Measurements from ENCODE around the gene CTNNBL1. TPM values are rescaled to one million over a fixed set of nuclear protein-coding genes. Genes with fewer than 3 reads are reported as not detected.

Gene CTNNBL1
- total RNA-seq, 4 donors from 2014 or later: 11.5 to 57.2 (median 35.2) TPM

- Histone ChIP-seq H3K4me3 (no peak overlapping the region), H3K9me3 (no peaks in the 10 kb centered on the region), H3K4me1 (no peaks in the 10 kb centered on the region), H3K27ac (peak overlapping the region in 1 of 2 donors; percentile 83), H3K27me3 (no peaks in the 10 kb centered on the region), H3K36me3 (no peaks in the 10 kb centered on the region)
- DNase-seq: no peak
- no peak for TF ChIP-seq CTCF (IDR thresholded peaks at IDR 0.05)
- TF ChIP-seq POLR2A (IDR thresholded peaks at IDR 0.05): no peak
- intact Hi-C loops (cut with DNase I; ENCODE audit: low total_unique reads): no loop called here
These were observed 34.3 kb downstream of the CTNNBL1 start for GRCh38 chr20:37727957-37728634.

DNA sequence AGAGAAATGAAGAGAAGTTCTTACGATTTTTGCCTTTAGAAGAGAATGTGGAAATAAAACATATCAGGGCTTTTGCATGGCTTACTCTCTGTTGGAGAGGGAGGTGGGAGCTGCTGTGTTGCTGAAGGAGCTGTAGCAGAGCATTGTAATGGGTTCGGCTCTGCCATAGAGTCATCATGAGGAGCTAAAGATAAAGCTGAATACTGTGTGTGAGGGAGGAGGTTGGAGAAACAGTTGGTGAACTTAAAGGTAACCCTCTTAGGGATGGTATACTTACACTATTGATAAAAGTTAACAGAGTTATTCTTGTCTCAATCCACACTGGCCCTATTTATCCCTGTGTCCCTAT lies 34.8 kb downstream of the CTNNBL1 start:
- Histone ChIP-seq H3K27me3 (no peaks in the 10 kb centered on the region), H3K27ac (peak overlapping the region; percentile 46 to 83), H3K4me1 (no peaks in the 10 kb centered on the region), H3K9me3 (no peaks in the 10 kb centered on the region), H3K4me3 (no peak overlapping the region), H3K36me3 (no peaks in the 10 kb centered on the region)
- intact Hi-C loops (cut with DNase I; ENCODE audit: low total_unique reads): no loop called here
- no peak for DNase-seq
- no peak for TF ChIP-seq POLR2A (IDR thresholded peaks at IDR 0.05)
- TF ChIP-seq CTCF (IDR thresholded peaks at IDR 0.05): no peak

DNA sequence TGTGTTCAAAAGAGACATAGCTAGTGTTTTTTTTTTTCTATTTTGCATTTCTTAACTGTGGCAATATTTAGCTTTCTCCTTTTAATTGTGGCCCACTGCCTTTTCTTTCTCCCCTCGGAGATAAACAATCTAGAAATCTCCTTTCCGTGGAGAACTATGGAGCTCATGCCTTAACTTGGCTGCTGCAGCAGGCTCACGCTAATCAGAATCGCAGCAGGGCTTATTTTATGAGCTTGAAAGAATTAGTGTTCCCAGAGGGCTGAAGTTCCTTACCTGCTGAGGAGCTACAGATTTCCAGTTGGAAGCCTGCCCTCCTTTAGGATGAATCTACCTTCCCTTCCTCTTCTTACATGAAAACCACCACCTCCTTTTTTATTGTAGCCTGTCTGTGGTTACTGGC lies 35.6 kb downstream of the CTNNBL1 start:
- peak overlapping the region; percentile 46 to 83 for H3K27ac ChIP-seq
- H3K27me3 ChIP-seq: no peaks in the 10 kb centered on the region
- no peaks in the 10 kb centered on the region for H3K36me3 ChIP-seq
- no peaks in the 10 kb centered on the region for H3K4me1 ChIP-seq
- TF ChIP-seq CTCF (IDR thresholded peaks at IDR 0.05): no peak
- no peak for TF ChIP-seq POLR2A (IDR thresholded peaks at IDR 0.05)
- DNase-seq: no peak
- intact Hi-C loops (cut with DNase I; ENCODE audit: low total_unique reads): no loop called here
- no peaks in the 10 kb centered on the region for H3K9me3 ChIP-seq
- no peak overlapping the region for H3K4me3 ChIP-seq

- H3K4me1 ChIP-seq: no peaks in the 10 kb centered on the region
- TF ChIP-seq POLR2A (IDR thresholded peaks at IDR 0.05) (no peak), CTCF (IDR thresholded peaks at IDR 0.05) (no peak)
- H3K9me3 ChIP-seq: no peaks in the 10 kb centered on the region
- no peak for DNase-seq
- H3K36me3 ChIP-seq: no peaks in the 10 kb centered on the region
- no peaks in the 10 kb centered on the region for H3K27me3 ChIP-seq
- intact Hi-C loops (cut with DNase I; ENCODE audit: low total_unique reads): no loop called here
- H3K4me3 ChIP-seq: no peak overlapping the region
- H3K27ac ChIP-seq: peak overlapping the region; percentile 46 to 83
These were observed 36.1 kb downstream of the CTNNBL1 start for GRCh38 chr20:37729909-37730308.

- Histone ChIP-seq H3K36me3 (no peaks in the 10 kb centered on the region), H3K9me3 (no peaks in the 10 kb centered on the region), H3K27me3 (no peaks in the 10 kb centered on the region), H3K4me3 (no peak overlapping the region), H3K4me1 (no peaks in the 10 kb centered on the region), H3K27ac (peak overlapping the region in 1 of 2 donors; percentile 70)
- DNase-seq: no peak
- no peak for TF ChIP-seq POLR2A (IDR thresholded peaks at IDR 0.05)
- no peak for TF ChIP-seq CTCF (IDR thresholded peaks at IDR 0.05)
- intact Hi-C loops (cut with DNase I; ENCODE audit: low total_unique reads): no loop called here
These were observed 39.6 kb downstream of the CTNNBL1 start for GRCh38 chr20:37733416-37733815.

All from uterus (tissue), 4 donors.